ENCODE measurements around the gene NPSR1.

NPSR1 gene

DNA sequence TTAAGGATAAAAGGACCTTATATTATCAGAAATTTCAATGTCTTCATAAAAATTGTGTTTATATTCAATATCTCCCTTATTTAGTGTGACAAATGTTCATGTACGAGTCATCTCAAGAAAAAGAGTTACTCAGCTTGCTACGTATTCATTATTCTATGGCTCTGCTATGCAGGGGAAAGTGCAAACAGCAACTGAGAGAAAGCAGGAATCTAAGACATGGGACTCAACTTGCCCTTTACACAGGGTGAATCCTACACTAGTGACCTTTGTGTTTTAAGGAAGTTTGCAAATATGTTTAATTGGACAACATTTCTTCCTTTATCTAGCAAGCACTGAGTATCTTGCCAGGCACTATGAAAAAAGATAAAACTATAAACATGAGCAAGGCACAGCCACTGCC lies 104.7 kb downstream of the NPSR1 start:
- POLR2A ChIA-PET (ENCODE audit: low non-redundant PET): no interaction called here
- CTCF ChIA-PET: interaction anchor here (0.5 kb wide), 1 partner anchor 730 kb away, joined by 3 read pairs; no protein-coding TSS in a partner anchor
- no peak for DNase-seq (ENCODE audit: low spot score)
- H3K27ac ChIP-seq: no peak overlapping the region
- TF ChIP-seq, protein P1, sequence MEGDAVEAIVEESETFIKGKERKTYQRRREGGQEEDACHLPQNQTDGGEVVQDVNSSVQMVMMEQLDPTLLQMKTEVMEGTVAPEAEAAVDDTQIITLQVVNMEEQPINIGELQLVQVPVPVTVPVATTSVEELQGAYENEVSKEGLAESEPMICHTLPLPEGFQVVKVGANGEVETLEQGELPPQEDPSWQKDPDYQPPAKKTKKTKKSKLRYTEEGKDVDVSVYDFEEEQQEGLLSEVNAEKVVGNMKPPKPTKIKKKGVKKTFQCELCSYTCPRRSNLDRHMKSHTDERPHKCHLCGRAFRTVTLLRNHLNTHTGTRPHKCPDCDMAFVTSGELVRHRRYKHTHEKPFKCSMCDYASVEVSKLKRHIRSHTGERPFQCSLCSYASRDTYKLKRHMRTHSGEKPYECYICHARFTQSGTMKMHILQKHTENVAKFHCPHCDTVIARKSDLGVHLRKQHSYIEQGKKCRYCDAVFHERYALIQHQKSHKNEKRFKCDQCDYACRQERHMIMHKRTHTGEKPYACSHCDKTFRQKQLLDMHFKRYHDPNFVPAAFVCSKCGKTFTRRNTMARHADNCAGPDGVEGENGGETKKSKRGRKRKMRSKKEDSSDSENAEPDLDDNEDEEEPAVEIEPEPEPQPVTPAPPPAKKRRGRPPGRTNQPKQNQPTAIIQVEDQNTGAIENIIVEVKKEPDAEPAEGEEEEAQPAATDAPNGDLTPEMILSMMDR (conservative IDR thresholded peaks at IDR 0.05; ENCODE audit: low read depth): no peak

DNA sequence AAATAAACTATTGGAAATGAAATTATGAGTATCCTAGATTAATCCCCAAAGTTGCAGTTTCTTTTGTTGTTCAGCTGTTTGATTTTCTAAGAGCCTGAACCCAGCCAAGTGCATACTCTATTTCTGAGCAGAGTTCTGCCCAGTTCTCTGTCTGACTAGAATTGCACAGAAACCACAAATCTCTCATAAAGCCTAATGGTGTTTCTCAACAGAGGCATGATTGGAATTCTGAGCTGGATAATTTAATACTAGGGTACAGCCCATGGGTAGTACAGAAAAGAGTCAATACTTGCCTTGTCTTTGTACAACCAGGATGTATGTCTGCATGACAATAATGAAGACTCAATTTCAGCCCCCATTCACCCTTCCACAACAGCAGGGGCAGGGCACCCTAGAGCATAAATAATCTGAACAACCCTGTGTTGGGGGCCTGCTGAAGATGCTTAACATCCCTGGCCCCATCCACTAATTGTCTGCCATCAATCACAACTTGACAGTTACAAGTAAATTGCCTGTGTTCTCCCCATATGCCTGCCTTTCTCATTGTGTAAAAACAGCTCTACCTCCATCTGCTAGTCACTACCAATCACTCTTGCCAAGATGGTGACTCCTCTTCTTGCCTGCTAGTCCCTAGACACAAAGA lies 114.4 kb downstream of the NPSR1 start:
- TF ChIP-seq, protein P1 (conservative IDR thresholded peaks at IDR 0.05; ENCODE audit: low read depth): no peak
- DNase-seq (ENCODE audit: low spot score): no peak
- ChIA-PET POLR2A (ENCODE audit: low non-redundant PET) (no interaction called here), CTCF (no interaction called here)
- no peak overlapping the region for H3K27ac ChIP-seq

DNA sequence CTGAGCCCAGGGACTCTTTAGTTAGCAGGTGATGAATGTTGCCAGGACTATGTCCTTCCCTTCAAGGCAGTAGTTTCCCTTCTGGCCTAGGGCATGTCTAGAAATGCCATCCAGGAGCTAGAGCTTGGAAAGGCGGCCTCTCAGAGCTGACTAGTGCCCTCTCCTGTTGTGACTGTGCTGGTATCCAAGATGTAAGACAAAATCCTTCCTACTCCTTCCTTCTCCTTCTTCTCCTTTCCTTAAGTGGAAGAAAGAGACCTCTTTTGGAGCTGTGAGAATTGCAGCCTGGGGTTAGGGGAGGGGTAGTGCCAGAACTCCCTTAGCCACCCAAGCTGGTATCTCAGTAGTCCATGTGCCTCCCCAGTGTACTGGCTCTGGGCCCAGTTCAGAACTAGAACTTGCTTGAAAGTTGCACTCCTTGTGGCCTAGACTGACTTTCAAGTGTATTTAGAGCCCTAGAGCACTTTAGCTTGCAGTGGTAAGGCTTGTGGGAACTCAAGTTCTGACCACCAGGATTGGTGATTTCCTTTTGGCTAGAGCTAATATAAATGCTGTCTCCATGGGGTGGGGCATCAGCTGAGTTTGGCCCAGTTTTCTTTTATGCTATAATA lies 118.8 kb downstream of the NPSR1 start:
- TF ChIP-seq, protein P1 (conservative IDR thresholded peaks at IDR 0.05; ENCODE audit: low read depth): no peak
- CTCF ChIA-PET: interaction anchor here (0.6 kb wide), 1 partner anchor 295 kb away, joined by 4 read pairs; no protein-coding TSS in a partner anchor
- no peak for DNase-seq (ENCODE audit: low spot score)
- POLR2A ChIA-PET (ENCODE audit: low non-redundant PET): interaction anchor here (0.7 kb wide), 1 partner anchor 30 kb away, joined by 6 read pairs; no protein-coding TSS in a partner anchor
- no peak overlapping the region for H3K27ac ChIP-seq

DNA sequence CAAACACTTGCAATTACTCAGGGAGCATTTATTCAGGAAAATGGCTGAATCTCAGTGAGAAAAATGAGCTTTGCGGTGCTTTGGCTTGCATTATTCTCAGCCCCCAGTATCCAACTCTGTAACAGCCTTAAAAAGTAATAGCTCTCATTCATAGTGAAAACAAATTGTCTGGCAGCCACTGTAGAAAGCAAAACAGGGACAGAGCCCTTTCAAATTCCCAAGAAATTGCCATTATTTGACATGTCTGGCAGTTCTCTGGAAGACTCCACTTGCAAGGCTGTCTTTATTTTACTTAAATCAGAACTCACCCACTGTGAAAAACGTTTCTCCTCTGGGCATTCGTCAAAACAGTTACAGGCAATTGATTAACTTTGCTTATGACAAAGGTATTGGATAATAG lies 122.5 kb downstream of the NPSR1 start:
- TF ChIP-seq, protein P1 (conservative IDR thresholded peaks at IDR 0.05; ENCODE audit: low read depth): no peak
- DNase-seq (ENCODE audit: low spot score): no peak
- ChIA-PET POLR2A (ENCODE audit: low non-redundant PET) (no interaction called here), CTCF (no interaction called here)
- no peak overlapping the region for H3K27ac ChIP-seq

DNA sequence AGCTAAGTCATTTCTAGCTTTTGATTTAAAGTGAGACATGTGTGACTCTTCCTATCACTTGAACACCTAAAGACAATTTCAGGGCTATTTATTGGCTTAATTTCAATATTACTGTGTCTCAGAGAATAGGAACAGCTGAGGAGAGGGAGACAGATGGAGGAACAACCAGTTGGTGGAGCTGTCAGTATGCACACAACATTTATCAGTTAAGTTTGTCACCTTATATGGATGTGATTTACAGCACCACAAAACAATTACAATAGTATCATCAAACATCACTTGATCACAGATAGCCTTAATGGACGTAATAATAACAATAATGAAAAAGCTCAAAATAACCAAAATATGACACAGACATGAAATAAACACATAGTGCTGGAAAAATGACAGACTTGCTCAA lies 129.6 kb downstream of the NPSR1 start:
- CTCF ChIA-PET: interaction anchor here (0.7 kb wide), 1 partner anchor 114 kb away, joined by 5 read pairs; no protein-coding TSS in a partner anchor
- POLR2A ChIA-PET (ENCODE audit: low non-redundant PET): no interaction called here
- H3K27ac ChIP-seq: no peak overlapping the region
- TF ChIP-seq, protein P1 (conservative IDR thresholded peaks at IDR 0.05; ENCODE audit: low read depth): no peak
- DNase-seq (ENCODE audit: low spot score): no peak

DNA sequence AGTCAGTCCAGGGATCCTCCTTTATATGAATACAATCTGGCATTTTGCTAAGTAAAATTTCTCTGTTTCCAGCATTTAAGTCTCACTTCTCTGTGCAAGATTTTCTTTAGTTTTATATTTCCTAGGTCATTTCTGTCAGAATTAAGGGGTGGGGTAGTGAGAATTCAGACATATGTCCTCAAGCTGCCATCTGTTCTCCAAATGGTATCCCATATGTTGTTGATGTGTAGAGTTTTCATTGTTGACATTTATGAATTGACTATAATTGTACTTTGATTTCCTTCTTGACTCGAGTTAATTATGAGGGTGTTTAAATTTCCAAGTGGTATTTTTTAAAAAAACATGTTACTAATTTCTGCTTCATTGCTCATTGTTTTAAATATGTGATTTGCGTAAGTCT lies 148.8 kb downstream of the NPSR1 start:
- ChIA-PET CTCF (no interaction called here), POLR2A (ENCODE audit: low non-redundant PET) (interaction anchor here (0.6 kb wide), 1 partner anchor 30 kb away, joined by 6 read pairs; no protein-coding TSS in a partner anchor)
- no peak overlapping the region for H3K27ac ChIP-seq
- DNase-seq (ENCODE audit: low spot score): no peak
- TF ChIP-seq, protein P1 (conservative IDR thresholded peaks at IDR 0.05; ENCODE audit: low read depth): no peak
